Measurements from ENCODE around the gene LYRM4. TPM values are rescaled to one million over a fixed set of nuclear protein-coding genes. Genes with fewer than 3 reads are reported as not detected.
A peak's percentile ranks its signal among the peaks of the same experiment; 100 is the strongest.

Gene LYRM4
- 10 to 100 TPM; 21.2 to 22.7 TPM for total RNA-seq

DNA sequence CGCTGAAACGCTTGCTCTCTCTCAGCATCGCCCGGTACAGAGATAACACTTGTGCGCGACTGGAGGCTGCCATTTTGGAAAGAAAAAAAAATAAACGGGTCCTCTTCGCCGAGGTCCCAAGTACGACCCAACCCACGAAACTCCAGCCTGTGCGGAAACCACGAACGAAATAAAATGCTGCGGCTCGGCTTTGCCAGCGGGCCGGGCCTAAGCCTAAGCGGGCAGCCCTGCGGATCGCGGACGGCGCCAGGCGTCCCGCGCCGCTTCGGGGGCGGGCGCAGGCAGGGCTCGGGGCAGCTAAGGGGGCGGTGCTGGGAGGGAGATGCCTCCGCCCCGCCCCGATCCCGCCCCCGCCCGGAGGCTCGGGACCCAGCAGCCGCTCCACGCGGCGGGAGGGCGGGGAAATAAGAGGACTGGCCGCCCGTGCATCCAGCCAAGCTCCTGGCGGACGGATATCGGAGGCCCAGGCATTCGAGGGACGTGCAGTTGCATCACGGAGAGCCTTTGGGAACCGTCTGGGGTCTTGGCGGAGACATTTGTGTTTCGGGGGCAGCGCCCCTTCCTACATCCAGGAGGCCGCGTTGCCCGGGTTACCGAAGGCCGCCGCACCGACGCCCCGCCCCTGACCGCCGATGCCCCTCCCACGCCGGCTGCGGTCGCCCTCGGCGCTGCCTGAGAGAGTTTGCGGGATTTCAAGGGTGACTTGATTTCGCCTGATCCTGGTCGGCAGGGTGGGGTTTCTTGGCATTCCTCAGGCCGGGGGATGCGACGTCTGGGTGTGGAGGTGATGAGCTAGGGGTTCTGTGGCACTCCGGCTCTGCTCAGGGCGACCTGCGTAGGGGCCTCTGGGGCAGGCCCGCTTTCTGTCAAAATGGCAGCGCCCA lies at the start of gene LYRM4, which contains the start of gene FARS2:
Gene LYRM4 (minus strand): TSS at position 290 of the 884 bp plus-strand sequence. CDS start 217 bp downstream, at position 73.
Gene FARS2 (plus strand): TSS at position 853 of the 884 bp plus-strand sequence.
- CTCF ChIA-PET = interaction anchor here (1.3 to 2.1 kb wide), 4 partner anchors 9 to 117 kb away, joined by 3 to 15 read pairs (median 7); no protein-coding TSS in a partner anchor
- Mint-ChIP-seq H3K36me3 (ENCODE audit: low read depth) (peaks cover 8% of the 10 kb centered on the region), H3K9me3 (no peaks in the 10 kb centered on the region), H3K4me1 (peaks cover 60% of the 10 kb centered on the region), H3K4me3 (peak within 1 kb of the TSS; percentile 99), H3K27me3 (no peaks in the 10 kb centered on the region), H3K27ac (peak within 1 kb of the TSS; percentile 96)
- DNase-seq = peak; percentile 91
- POLR2A ChIA-PET = interaction anchor here (0.7 to 5.5 kb wide), 12 partner anchors 10 to 258 kb away, joined by 3 to 62 read pairs (median 5); no protein-coding TSS in a partner anchor

DNA sequence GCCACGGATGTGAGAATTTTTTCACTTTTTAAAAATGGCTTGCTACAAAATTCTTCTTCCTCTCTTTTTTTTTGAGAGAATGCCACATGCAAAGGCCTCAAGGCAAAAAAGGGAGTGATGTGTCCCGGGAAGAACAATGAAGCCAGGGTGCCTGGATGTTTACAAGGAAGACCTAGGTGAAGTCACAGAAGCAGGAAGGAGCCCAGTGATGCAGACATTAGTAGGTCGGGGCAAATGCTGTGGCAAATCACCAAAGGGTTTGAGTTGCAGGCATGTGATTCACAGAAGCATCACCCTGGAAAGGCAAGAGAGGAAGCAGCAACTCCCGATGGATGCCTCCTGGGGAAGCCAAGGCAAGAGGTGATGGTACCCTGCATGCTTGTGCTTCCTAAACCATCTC lies 47.3 kb upstream of the LYRM4 start:
- peaks cover 3% of the 10 kb centered on the region for H3K36me3 Mint-ChIP-seq (ENCODE audit: low read depth)
- H3K27me3 Mint-ChIP-seq = no peaks in the 10 kb centered on the region
- H3K4me1 Mint-ChIP-seq = peaks cover 11% of the 10 kb centered on the region
- no peak for DNase-seq
- no peaks in the 10 kb centered on the region for H3K9me3 Mint-ChIP-seq
- H3K27ac Mint-ChIP-seq = no peak overlapping the region
- ChIA-PET POLR2A (no interaction called here), CTCF (interaction anchor here (1.2 kb wide), 1 partner anchor 164 kb away, joined by 4 read pairs; no protein-coding TSS in a partner anchor)
- H3K4me3 Mint-ChIP-seq = no peak overlapping the region

DNA sequence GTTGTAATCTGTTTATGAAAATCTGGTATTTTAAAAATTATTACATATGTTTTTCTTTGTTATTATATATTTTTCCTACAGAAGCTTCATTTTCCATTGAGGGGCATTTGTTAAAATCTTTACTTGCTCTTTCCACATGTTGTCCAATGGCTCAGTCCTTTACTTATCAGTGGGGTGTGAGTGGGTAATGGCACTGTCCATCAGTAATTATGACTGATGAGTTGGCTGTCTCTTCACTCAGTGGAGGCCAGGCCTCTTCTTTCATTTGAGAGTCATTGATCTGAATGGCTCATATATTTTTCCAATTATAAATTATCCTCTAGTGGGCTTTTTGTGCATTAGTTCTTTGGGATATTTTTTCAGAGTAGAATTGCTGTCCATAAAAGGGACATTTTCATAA lies 46.3 kb upstream of the LYRM4 start:
- ChIA-PET CTCF (interaction anchor here (1.2 kb wide), 1 partner anchor 163 kb away, joined by 4 read pairs; no protein-coding TSS in a partner anchor), POLR2A (no interaction called here)
- Mint-ChIP-seq H3K36me3 (ENCODE audit: low read depth) (peaks cover 3% of the 10 kb centered on the region), H3K27me3 (no peaks in the 10 kb centered on the region), H3K4me3 (no peak overlapping the region), H3K9me3 (no peaks in the 10 kb centered on the region), H3K4me1 (peaks cover 18% of the 10 kb centered on the region), H3K27ac (no peak overlapping the region)
- no peak for DNase-seq

DNA sequence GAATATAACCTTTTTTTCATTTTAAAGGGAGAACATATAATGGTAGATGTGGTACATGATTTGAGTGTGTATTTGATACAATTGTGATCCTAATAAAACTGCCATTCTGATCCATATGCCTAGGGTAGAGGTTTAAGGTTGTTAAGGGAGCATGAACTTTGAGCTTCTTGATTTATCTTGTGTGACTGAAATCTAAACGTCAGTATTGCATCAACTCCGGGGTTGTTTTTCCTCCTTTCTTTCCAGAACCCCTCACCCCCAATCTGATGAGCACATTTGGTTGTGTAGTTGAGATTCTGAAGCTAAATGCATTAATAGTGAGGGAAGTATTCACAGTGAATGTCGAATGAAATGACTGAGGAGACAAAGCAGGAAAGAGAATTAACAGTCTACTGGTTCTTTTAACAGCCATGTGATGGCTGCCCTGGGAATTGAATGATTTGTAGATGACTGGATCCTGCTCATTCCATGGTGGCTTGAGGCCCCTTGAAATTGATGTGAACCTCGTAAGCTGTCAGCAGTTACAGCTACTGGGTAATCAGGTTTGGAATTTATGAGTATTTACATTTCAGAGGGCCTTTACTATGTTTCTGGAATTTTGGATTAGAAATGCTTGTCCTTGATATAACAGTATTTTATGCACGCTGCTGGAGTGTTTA lies 45.3 kb upstream of the LYRM4 start:
- ChIA-PET POLR2A (no interaction called here), CTCF (interaction anchor here (2.0 kb wide), 1 partner anchor 162 kb away, joined by 12 read pairs; no protein-coding TSS in a partner anchor)
- no peak overlapping the region for H3K27ac Mint-ChIP-seq
- peaks cover 3% of the 10 kb centered on the region for H3K36me3 Mint-ChIP-seq (ENCODE audit: low read depth)
- H3K4me1 Mint-ChIP-seq = peaks cover 26% of the 10 kb centered on the region
- no peaks in the 10 kb centered on the region for H3K27me3 Mint-ChIP-seq
- DNase-seq = no peak
- no peaks in the 10 kb centered on the region for H3K9me3 Mint-ChIP-seq
- no peak overlapping the region for H3K4me3 Mint-ChIP-seq

DNA sequence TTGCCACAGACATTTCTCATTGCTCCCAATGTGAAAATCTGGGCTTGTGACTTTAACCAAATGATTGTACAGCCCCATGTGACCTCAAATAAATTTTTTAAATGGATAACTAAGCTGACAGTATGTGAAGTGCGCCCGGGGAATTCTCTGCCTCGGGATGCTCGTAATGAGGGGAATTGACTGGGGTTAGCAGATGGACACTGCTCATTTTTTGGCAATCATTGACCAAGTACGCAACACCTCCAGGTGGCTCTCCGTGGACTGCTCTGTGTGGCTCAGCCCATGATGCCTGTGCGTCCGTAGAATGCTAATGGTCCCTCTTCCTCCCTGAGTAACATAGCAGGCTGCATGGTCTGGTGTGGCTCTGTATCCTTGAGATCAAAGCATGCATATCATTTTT lies 42.9 kb upstream of the LYRM4 start:
- ChIA-PET CTCF (interaction anchor here (0.6 to 3.1 kb wide), 27 partner anchors 9 to 164 kb away, joined by 3 to 72 read pairs (median 9); partner anchors contain the start of genes FARS2 and LYRM4), POLR2A (interaction anchor here (0.7 to 3.8 kb wide), 12 partner anchors 13 to 160 kb away, joined by 3 to 50 read pairs (median 7); partner anchors contain the start of genes FARS2 and LYRM4)
- Mint-ChIP-seq H3K27ac (peak overlapping the region; percentile 87), H3K27me3 (no peaks in the 10 kb centered on the region), H3K36me3 (ENCODE audit: low read depth) (peaks cover 3% of the 10 kb centered on the region), H3K9me3 (no peaks in the 10 kb centered on the region), H3K4me1 (peaks cover 45% of the 10 kb centered on the region), H3K4me3 (no peak overlapping the region)
- no peak for DNase-seq

DNA sequence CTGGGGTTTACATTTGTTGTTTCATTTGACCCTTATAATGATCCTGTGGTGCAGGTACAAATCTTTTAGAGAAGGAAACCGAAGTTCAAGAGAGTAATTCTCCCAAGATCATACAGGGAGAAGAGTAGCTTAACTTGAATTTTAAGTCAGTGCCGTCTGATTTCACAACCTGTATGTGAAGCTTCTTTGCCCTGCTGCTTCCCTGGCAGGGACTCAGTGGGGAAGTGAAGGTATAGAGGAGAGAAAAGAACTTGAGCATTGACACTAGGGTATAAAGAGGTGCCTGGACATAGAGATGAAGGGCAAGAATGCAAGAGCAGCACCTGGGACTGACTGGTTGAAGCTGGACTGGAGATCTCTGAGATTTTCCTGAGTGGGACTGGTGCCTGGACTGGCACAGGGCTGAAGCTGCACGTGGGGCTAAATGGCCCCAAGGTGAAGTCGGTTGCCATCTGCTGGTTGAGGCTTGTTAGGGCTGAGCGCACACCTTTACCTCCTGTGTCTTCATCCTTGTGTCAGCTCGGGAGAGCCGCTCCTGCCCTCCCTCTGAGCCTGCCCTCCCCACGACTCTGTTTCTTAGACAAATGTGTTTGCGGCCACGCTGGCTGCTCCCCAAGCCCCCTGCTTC lies 42.4 kb upstream of the LYRM4 start:
- H3K27me3 Mint-ChIP-seq = no peaks in the 10 kb centered on the region
- peak; percentile 78 for DNase-seq
- peak overlapping the region; percentile 62 for H3K4me3 Mint-ChIP-seq
- peak overlapping the region; percentile 87 for H3K27ac Mint-ChIP-seq
- peaks cover 2% of the 10 kb centered on the region for H3K36me3 Mint-ChIP-seq (ENCODE audit: low read depth)
- H3K9me3 Mint-ChIP-seq = no peaks in the 10 kb centered on the region
- ChIA-PET CTCF (interaction anchor here (0.6 to 3.1 kb wide), 41 partner anchors 8 to 163 kb away, joined by 3 to 72 read pairs (median 7); partner anchors contain the start of genes FARS2 and LYRM4), POLR2A (interaction anchor here (0.7 to 3.8 kb wide), 14 partner anchors 13 to 159 kb away, joined by 3 to 50 read pairs (median 6); partner anchors contain the start of genes FARS2 and LYRM4)
- peaks cover 47% of the 10 kb centered on the region for H3K4me1 Mint-ChIP-seq

DNA sequence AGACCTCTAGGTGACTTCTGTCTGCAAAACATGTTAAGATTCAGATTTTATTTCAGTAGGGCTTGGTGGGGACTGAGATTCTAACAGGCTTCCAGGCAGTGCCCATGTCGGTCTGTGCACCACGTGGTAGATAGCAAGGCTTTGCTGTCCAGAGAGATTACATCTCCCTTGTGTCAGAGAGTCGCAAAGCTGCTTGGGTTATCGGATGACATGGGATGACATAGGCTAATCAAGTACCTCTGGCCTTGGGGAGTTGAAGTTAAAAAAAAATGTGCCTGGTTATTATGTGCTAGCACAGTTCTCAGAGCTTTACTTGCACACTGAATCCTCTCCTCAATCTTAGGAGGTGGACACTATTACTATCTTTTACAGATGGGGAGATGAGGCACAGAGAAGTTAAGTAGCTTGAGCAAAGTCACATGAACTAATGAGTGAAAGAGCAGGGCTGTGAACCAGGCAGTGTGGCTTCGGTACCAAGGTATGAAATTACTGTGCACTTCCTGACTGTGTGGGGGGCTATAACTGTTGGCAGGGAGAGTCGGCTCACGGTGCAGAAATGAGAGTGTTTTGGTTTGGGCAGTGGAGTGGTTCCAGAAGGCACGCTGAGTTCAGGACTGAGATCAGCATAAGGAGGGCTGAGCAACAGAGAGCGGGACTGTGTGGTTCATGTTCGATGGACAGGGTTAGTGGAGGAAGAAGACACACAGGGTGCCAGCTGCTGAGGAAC lies 41.6 kb upstream of the LYRM4 start:
- ChIA-PET POLR2A (interaction anchor here (0.9 to 3.8 kb wide), 12 partner anchors 12 to 159 kb away, joined by 3 to 50 read pairs (median 7); partner anchors contain the start of genes FARS2 and LYRM4), CTCF (interaction anchor here (0.6 to 3.1 kb wide), 38 partner anchors 7 to 199 kb away, joined by 3 to 72 read pairs (median 8); partner anchors contain the start of genes FARS2 and LYRM4)
- no peaks in the 10 kb centered on the region for H3K27me3 Mint-ChIP-seq
- no peaks in the 10 kb centered on the region for H3K9me3 Mint-ChIP-seq
- peak overlapping the region; percentile 87 for H3K27ac Mint-ChIP-seq
- peaks cover 49% of the 10 kb centered on the region for H3K4me1 Mint-ChIP-seq
- H3K36me3 Mint-ChIP-seq (ENCODE audit: low read depth) = no peaks in the 10 kb centered on the region
- peak overlapping the region; percentile 62 for H3K4me3 Mint-ChIP-seq
- DNase-seq = peak; percentile 69

DNA sequence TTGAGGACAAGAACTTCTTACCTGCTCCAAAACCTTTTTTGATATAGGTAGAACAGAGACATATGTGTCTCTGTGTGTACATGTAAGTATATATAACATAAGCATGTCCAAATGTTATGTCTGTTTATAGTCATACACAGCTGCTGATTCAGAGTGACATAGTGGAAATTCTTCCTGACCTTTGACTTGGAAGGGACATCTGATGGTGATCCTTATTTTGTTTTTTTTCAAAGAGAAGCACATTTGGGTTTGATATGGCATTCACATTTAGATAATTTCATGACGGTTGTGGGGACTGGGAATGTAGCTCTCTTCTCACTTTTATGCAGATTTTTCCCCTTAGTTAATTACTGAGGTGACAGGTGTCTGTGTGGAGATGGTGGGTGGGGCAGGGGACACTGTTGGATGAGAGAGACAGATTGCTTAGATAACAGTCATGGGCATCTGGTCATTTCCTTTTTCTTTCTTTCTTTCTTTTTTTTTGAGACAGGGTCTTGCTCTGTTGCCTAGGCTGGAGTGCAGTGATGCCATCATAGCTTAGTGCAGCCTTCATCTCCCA lies 39.5 kb upstream of the LYRM4 start:
- POLR2A ChIA-PET = interaction anchor here (3.8 to 3.9 kb wide), 2 partner anchors 20 to 41 kb away, joined by 15 to 50 read pairs; partner anchors contain the start of genes FARS2 and LYRM4
- no peak for DNase-seq
- H3K27ac Mint-ChIP-seq = no peak overlapping the region
- CTCF ChIA-PET = interaction anchor here (0.5 to 1.2 kb wide), 2 partner anchors 20 to 832 kb away, joined by 3 read pairs; no protein-coding TSS in a partner anchor
- no peak overlapping the region for H3K4me3 Mint-ChIP-seq
- peaks cover 6% of the 10 kb centered on the region for H3K36me3 Mint-ChIP-seq (ENCODE audit: low read depth)
- H3K27me3 Mint-ChIP-seq = no peaks in the 10 kb centered on the region
- H3K4me1 Mint-ChIP-seq = peaks cover 56% of the 10 kb centered on the region
- H3K9me3 Mint-ChIP-seq = no peaks in the 10 kb centered on the region

DNA sequence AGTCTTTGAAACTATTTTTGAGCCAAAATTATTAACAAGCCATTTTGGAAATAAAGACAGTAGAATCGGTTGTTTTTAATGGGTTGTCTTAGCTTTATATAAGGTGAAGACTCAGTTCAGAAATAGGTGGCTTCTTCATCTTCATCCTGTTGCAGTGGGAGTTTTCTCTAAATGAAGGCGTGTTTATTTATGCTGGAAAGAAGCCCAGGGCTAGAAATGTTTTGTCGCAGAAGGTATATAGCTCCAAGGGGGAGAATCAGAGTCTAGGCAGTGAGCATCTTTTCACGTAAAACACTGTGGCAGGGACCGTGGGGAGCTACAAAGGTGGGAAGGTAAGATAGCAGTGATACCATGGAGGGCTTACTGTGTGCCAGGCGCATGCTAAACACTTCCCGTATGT lies 34.9 kb upstream of the LYRM4 start:
- Mint-ChIP-seq H3K4me3 (no peak overlapping the region), H3K27me3 (no peaks in the 10 kb centered on the region), H3K9me3 (no peaks in the 10 kb centered on the region), H3K36me3 (ENCODE audit: low read depth) (peaks cover 9% of the 10 kb centered on the region), H3K27ac (no peak overlapping the region), H3K4me1 (peaks cover 51% of the 10 kb centered on the region)
- DNase-seq = no peak
- ChIA-PET CTCF (interaction anchor here (1.1 to 1.7 kb wide), 3 partner anchors 8 to 152 kb away, joined by 3 to 7 read pairs (median 5); no protein-coding TSS in a partner anchor), POLR2A (interaction anchor here (1.2 to 1.6 kb wide), 2 partner anchors 16 to 38 kb away, joined by 3 to 5 read pairs; no protein-coding TSS in a partner anchor)

DNA sequence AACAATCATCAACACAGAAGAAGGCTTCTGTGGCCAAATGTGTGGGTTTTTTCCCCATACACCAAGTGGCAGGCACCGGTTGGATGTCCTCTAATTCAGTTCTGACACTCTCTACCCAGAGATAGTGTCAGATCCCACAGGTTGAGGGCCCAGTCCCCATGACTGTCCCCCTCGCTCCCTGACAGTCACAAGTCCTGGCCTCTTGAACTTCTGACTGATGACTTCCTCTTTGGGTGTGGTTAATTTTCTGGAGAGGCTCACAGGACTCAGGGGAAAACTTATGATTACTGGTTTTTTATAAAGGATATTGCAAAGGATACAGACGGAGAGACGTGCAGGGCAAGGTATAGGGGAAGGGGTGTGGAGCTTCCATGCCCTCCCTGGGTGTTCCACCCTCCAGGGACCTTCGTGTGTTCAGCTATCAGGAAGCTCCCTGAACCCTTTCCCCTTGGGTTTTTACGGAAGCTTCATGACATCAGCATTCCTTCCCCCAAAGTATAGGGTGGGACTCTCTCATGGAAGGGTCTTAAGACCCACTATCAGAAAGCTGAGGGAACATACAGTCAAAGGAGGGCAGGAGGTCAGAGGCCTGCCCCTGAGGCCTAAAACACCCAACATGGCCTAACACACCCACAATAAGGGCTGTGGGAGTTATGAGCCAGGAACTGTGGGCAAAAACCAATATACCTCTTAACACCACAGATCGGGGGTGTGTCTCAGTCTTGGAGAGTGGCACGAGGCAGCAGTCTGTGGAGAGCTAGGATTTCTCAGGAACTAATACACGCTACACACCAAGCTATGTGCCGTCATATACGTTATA lies 33.9 kb upstream of the LYRM4 start:
- Mint-ChIP-seq H3K27ac (no peak overlapping the region), H3K4me1 (peaks cover 48% of the 10 kb centered on the region), H3K36me3 (ENCODE audit: low read depth) (peaks cover 9% of the 10 kb centered on the region), H3K9me3 (no peaks in the 10 kb centered on the region), H3K27me3 (no peaks in the 10 kb centered on the region), H3K4me3 (no peak overlapping the region)
- ChIA-PET POLR2A (interaction anchor here (0.8 to 1.6 kb wide), 2 partner anchors 9 to 15 kb away, joined by 3 to 5 read pairs; no protein-coding TSS in a partner anchor), CTCF (interaction anchor here (1.5 to 1.7 kb wide), 2 partner anchors 9 to 151 kb away, joined by 5 to 7 read pairs; no protein-coding TSS in a partner anchor)
- no peak for DNase-seq

DNA sequence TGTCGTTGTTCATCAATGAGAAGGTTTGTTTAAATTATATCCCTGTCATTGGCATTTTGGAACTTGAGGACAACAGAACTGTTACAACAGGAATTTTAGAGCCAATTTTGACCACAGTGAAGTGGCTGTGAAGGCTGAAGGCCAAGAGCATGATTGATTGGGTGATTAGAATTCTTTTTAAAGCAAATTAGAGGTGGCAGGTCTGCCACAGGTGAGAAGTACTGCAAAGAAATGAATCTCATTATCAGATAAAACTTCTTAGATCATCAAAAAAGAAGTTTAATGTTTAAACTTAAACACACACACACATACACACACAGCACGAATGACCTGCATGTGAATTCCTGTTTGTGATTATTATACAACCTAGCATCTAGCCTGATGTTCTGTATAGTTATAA lies 32.9 kb upstream of the LYRM4 start:
- Mint-ChIP-seq H3K9me3 (no peaks in the 10 kb centered on the region), H3K36me3 (ENCODE audit: low read depth) (peaks cover 9% of the 10 kb centered on the region), H3K4me1 (peaks cover 42% of the 10 kb centered on the region), H3K27ac (no peak overlapping the region), H3K4me3 (no peak overlapping the region), H3K27me3 (no peaks in the 10 kb centered on the region)
- no peak for DNase-seq
- POLR2A ChIA-PET = no interaction called here
- CTCF ChIA-PET = no interaction called here

Measured in activated CD4-positive, alpha-beta memory T cell treated with anti-CD3 and anti-CD28 coated beads, Interleukin-2, amount 10 ng/mL, durations not matched to agents 7 days and 5 days (primary cell).